ENCODE measurements around the gene THOC6.

THOC6 gene

GRCh38 chr16:2992383-2993081, 31.3 kb upstream of the THOC6 start:
- DNase-seq: no peak

GRCh38 chr16:2996298-2996697, 27.5 kb upstream of the THOC6 start:
- no peak for DNase-seq

GRCh38 chr16:2999929-3000328, 23.9 kb upstream of the THOC6 start:
- DNase-seq: no peak

GRCh38 chr16:3000540-3000939, 23.3 kb upstream of the THOC6 start:
- DNase-seq: no peak

GRCh38 chr16:3001316-3001715, 22.5 kb upstream of the THOC6 start:
- DNase-seq: no peak

- peak; percentile 96 for DNase-seq
Measured at GRCh38 chr16:3003582-3004270, 20.1 kb upstream of the THOC6 start.

GRCh38 chr16:3004319-3004718, 19.5 kb upstream of the THOC6 start:
- DNase-seq: no peak

GRCh38 chr16:3004781-3005284, 19.0 kb upstream of the THOC6 start:
- no peak for DNase-seq

GRCh38 chr16:3007059-3007956, 16.5 kb upstream of the THOC6 start:
- no peak for DNase-seq

GRCh38 chr16:3007957-3008689, 15.7 kb upstream of the THOC6 start:
- no peak for DNase-seq

GRCh38 chr16:3008690-3009037, 15.2 kb upstream of the THOC6 start:
- no peak for DNase-seq

GRCh38 chr16:3009568-3010390, 14.1 kb upstream of the THOC6 start:
- no peak for DNase-seq

GRCh38 chr16:3010510-3010909, 13.3 kb upstream of the THOC6 start:
- no peak for DNase-seq

GRCh38 chr16:3012246-3012645, 11.6 kb upstream of the THOC6 start:
- peak; percentile 77 for DNase-seq

GRCh38 chr16:3012828-3013420, 10.9 kb upstream of the THOC6 start, which contains the start of gene CLDN9:
CLDN9 (plus strand) TSS chr16:3012923; CDS start chr16:3013363, 440 bp downstream.
- DNase-seq: peak; percentile 41

- DNase-seq: no peak
Measured at GRCh38 chr16:3013491-3013951, 10.3 kb upstream of the THOC6 start.

- no peak for DNase-seq
Measured at GRCh38 chr16:3013998-3014690, 9.7 kb upstream of the THOC6 start.

GRCh38 chr16:3014971-3015370, 8.9 kb upstream of the THOC6 start:
- DNase-seq: no peak

GRCh38 chr16:3015865-3016521, 7.8 kb upstream of the THOC6 start:
- no peak for DNase-seq

- DNase-seq: no peak
Measured at GRCh38 chr16:3017344-3017743, 6.5 kb upstream of the THOC6 start.

Data from NCI-H1436 treated with DMSO at 0.1 percent for 48 hours (cell line).